ENCODE data around the gene TLX2. TPM values are rescaled to one million over a fixed set of nuclear protein-coding genes. Genes with fewer than 3 reads are reported as not detected.

Gene TLX2
- total RNA-seq, 1 donor from 2014 or later = 0.13 TPM

GRCh38 chr2:74531666-74532065, 17.4 kb downstream of the TLX2 start:
- DNase-seq (ENCODE audit: low read depth) = no peak

DNA sequence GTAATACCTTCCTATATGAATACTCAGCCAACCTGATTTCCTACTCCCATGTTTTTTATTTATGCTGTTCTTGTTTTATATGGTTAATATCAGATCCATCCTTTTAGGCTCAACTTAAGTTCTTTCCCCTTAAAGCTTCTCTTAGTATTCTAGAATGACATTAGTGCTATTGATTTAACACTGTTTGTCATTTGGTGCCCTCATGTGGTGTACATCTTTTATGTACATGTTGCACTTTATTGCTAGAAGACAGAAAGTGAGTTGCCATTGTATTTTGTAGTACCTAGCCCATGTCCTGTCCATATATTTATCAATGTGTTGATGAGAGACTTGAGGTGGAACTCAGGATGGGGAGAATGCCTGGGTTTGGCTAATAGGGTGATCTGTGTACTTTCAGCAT, 18.0 kb downstream of the TLX2 start:
- peak; percentile 41 for DNase-seq (ENCODE audit: low read depth)

- DNase-seq (ENCODE audit: low read depth) = no peak
Measured at GRCh38 chr2:74533464-74533863, 19.2 kb downstream of the TLX2 start.

DNA sequence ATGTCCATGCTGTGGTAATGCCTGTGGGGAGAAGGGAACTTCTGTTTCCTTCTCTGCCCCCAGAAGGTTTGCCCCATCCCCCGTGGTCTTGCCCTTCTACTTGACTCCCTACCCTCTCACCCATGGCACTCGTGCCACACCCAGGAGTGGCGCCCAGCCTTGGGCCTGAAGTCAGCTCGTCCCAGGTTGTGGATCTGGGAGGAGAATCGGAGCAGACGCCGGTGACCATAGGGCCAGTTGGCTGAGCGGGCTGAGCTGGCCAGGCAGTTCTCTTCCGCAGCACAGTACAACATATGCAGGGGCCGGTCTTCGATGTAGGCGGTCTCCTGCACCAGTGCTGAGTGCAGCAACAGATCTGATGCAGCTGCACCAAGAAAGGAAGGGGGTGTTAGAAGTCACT, 20.2 kb downstream of the TLX2 start:
- DNase-seq (ENCODE audit: low read depth) = no peak

GRCh38 chr2:74535440-74535965, 21.3 kb downstream of the TLX2 start:
- DNase-seq (ENCODE audit: low read depth) = no peak

DNA sequence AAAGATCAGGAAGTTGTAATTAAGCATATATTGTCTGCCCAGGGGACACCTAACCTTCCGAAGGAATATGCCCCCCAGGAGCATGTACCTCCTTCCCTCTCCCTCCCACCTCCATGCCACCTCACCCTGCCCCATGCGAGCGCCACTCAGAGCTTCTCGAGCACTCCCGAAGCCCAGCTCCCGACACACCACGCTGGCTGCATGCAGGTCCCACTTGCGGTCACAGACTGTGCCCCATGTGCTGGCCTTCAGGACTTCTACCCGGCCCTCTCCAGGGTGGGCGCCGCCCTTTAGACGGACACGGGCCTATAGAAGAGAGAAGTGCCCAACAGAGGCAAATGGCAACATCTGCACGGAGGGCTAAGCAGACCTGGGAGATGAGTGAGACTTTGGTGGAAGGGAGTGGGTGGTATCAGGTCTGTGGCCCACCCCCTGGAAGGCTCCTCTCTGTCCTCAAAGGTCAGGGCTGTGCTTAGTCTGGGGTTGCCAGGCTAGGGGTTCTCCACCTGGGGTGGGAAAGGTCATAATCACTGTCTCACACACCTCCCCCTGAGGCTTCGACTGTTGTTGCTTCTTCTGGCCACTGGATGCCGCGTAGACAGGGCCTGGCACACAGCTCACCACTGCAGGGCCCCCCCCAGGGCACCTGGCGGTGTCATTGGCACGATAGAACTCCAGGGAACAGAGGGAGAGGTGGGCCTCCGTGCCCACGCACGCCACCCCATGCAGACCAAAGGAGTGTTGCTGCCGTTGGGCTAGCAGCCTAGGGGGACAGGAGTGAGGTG, 22.1 kb downstream of the TLX2 start:
- DNase-seq (ENCODE audit: low read depth) = no peak

- no peak for DNase-seq (ENCODE audit: low read depth)
Measured at GRCh38 chr2:74537140-74537539, 22.9 kb downstream of the TLX2 start.

GRCh38 chr2:74538881-74539339, 24.7 kb downstream of the TLX2 start:
- DNase-seq (ENCODE audit: low read depth) = no peak

- no peak for DNase-seq (ENCODE audit: low read depth)
Measured at GRCh38 chr2:74540291-74540690, 26.0 kb downstream of the TLX2 start.

GRCh38 chr2:74542978-74543377, 28.7 kb downstream of the TLX2 start:
- no peak for DNase-seq (ENCODE audit: low read depth)

- DNase-seq (ENCODE audit: low read depth) = no peak
Measured at GRCh38 chr2:74544634-74545033, 30.4 kb downstream of the TLX2 start.

GRCh38 chr2:74546004-74546403, 31.8 kb downstream of the TLX2 start:
- DNase-seq (ENCODE audit: low read depth) = no peak

GRCh38 chr2:74548285-74548899, 34.1 kb downstream of the TLX2 start:
- no peak for DNase-seq (ENCODE audit: low read depth)

GRCh38 chr2:74548900-74549826, 34.9 kb downstream of the TLX2 start:
- DNase-seq (ENCODE audit: low read depth) = peak; percentile 59

GRCh38 chr2:74550231-74550630, 36.0 kb downstream of the TLX2 start:
- no peak for DNase-seq (ENCODE audit: low read depth)

GRCh38 chr2:74551530-74551929, 37.3 kb downstream of the TLX2 start:
- DNase-seq (ENCODE audit: low read depth) = peak; percentile 26

- DNase-seq (ENCODE audit: low read depth) = peak; percentile 30
Measured at GRCh38 chr2:74551942-74552913, 38.0 kb downstream of the TLX2 start.

GRCh38 chr2:74552914-74553811, 38.9 kb downstream of the TLX2 start:
- peak; percentile 20 for DNase-seq (ENCODE audit: low read depth)
